Neural cell (in vitro differentiated cells): ENCODE data around the gene MRPS35.

ENCODE experiments used
- CTCF ChIP-seq: fragments of 450-650 bp; IDR thresholded peaks from 2 replicates; pipeline ENCODE4 v1.5.1; 2014; ENCODE audit warnings: antibody characterized with exemption, mild to moderate bottlenecking, moderate library complexity; ENCODE audit not compliant: poor library complexity, severe bottlenecking
- EP300 ChIP-seq: fragments of 450-650 bp; conservative IDR thresholded peaks from 2 replicates; pipeline ENCODE4 v1.6.1; 2014; ENCODE audit warnings: antibody characterized with exemption, mild to moderate bottlenecking, moderate library complexity; ENCODE audit not compliant: poor library complexity, severe bottlenecking
- POLR2AphosphoS5 ChIP-seq: IDR thresholded peaks from 2 replicates; pipeline ENCODE4 v1.6.1; 2012
- REST ChIP-seq: IDR thresholded peaks from 2 replicates; pipeline ENCODE4 v1.6.1; 2012; ENCODE audit warnings: borderline replicate concordance
- SMC3 ChIP-seq: fragments of 450-650 bp; conservative IDR thresholded peaks from 2 replicates; pipeline ENCODE4 v1.6.1; 2014; ENCODE audit warnings: antibody characterized with exemption, mild to moderate bottlenecking, moderate library complexity; ENCODE audit not compliant: poor library complexity
- TAF1 ChIP-seq: IDR thresholded peaks from 2 replicates; pipeline ENCODE4 v1.6.1; 2012; ENCODE audit warnings: low read depth

- no peak for TF ChIP-seq EP300
- no peak for TF ChIP-seq POLR2AphosphoS5
- TF ChIP-seq SMC3, result no peak
- no peak for TF ChIP-seq CTCF
- TF ChIP-seq REST, result peak; percentile 38
- TF ChIP-seq TAF1, result no peak
These were observed 71.0 kb downstream of the MRPS35 start for GRCh38 chr12:27781680-27782079.
